HepG2 (cell line): ENCODE measurements around the gene NMBR. TPM values are rescaled to one million over a fixed set of nuclear protein-coding genes. Genes with fewer than 3 reads are reported as not detected.

ENCODE experiments used
- ATAC-seq: fragments of 200-7000 bp; cut with Tn5 transposase; 3 replicates; pipeline ENCODE4 v1.9.1; 2020; ENCODE audit warnings: mild to moderate bottlenecking, moderate library complexity
- BruUV-seq: library from RNA; stranded (reverse); fragments of 400-500 nt; replicated peaks from 2 replicates; lab custom pipeline; 2021; lab: Mats Ljungman, UMichigan
- CTCF ChIA-PET: fragments of 300-600 bp; formaldehyde crosslinking; extraction: SDS; loops from one replicate; lab custom pipeline; 2021; ENCODE audit warnings: low total read pairs, inconsistent platforms, low intra/inter-chr PET ratio; lab: Yijun Ruan, JAX
- POLR2A ChIA-PET: fragments of 350-600 bp; sonication (Branson Sonifier 250); formaldehyde crosslinking; loops from one replicate; lab custom pipeline; 2020; ENCODE audit warnings: antibody characterized with exemption, inconsistent platforms; lab: Yijun Ruan, JAX
- DNase-seq: peaks from one replicate; pipeline ENCODE4 v3.0.0-alpha.2; 2015; ENCODE audit warnings: low spot score
- FAIRE-seq: peaks from 3 replicates; lab custom pipeline; 2011; peaks lifted over from hg19 to GRCh38; lab: Jason Lieb, UNC
- H2AFZ ChIP-seq: one replicate; pipeline ENCODE4 v1.6.1; 2011; ENCODE audit warnings: low read length, inconsistent platforms
- H3K27ac ChIP-seq: fragments of 300-600 bp; 3 replicates; pipeline ENCODE4 v1.8.0; 2011; ENCODE audit warnings: mixed run types, mild to moderate bottlenecking, mixed read lengths, low read length, inconsistent platforms; ENCODE audit not compliant: insufficient read depth; ENCODE audit errors: extremely low read length
- H3K27me3 ChIP-seq, 2 experiments: fragments of 200-600 bp in 1 of 2; 2 replicates in 1 of 2; 3 replicates in 1 of 2; pipeline versions ENCODE4 v1.6.0 to v1.8.0; 2011; ENCODE audit warnings: low read length in 2 of 2, mild to moderate bottlenecking in 2 of 2, moderate library complexity in 2 of 2, inconsistent platforms in 1 of 2; ENCODE audit not compliant: insufficient read depth in 2 of 2, control insufficient read depth in 1 of 2
- H3K36me3 ChIP-seq, 2 experiments: fragments of 200-600 bp in 1 of 2; replicated peaks in 1 of 2; 2 replicates in 1 of 2; 3 replicates in 1 of 2; pipeline versions ENCODE4 v1.5.1 to v1.8.0; 2011; ENCODE audit warnings: low read length in 2 of 2, inconsistent platforms in 1 of 2; ENCODE audit not compliant: insufficient read depth in 2 of 2, control insufficient read depth in 1 of 2
- H3K4me1 ChIP-seq: 2 replicates; pipeline ENCODE4 v1.5.1; 2012; ENCODE audit warnings: low read length, inconsistent platforms; ENCODE audit not compliant: insufficient read depth
- H3K4me2 ChIP-seq: 2 replicates; pipeline ENCODE4 v1.6.0; 2011; ENCODE audit warnings: low read depth, low read length, inconsistent platforms
- H3K4me3 ChIP-seq, 3 experiments: fragments of 200-600 bp in 1 of 3; sonication (generic), shearing (Covaris generic) in 1 of 3; replicated peaks in 1 of 3; 2 replicates each; pipeline ENCODE4 v1.5.1; 2011 to 2016; ENCODE audit warnings: low read length in 3 of 3, inconsistent platforms in 2 of 3, low read depth in 2 of 3, mild to moderate bottlenecking in 2 of 3, control low read depth in 1 of 3, mixed read lengths in 1 of 3; ENCODE audit not compliant: insufficient read depth in 1 of 3
- H3K79me2 ChIP-seq: one replicate; pipeline ENCODE4 v1.6.1; 2011; ENCODE audit warnings: low read length, inconsistent platforms; ENCODE audit not compliant: insufficient read depth
- H3K9ac ChIP-seq: 2 replicates; pipeline ENCODE4 v1.6.0; 2011; ENCODE audit warnings: mild to moderate bottlenecking, low read depth, low read length, inconsistent platforms; ENCODE audit not compliant: insufficient read depth
- H3K9me3 ChIP-seq: 2 replicates; pipeline ENCODE4 v1.5.1; 2012; ENCODE audit warnings: mild to moderate bottlenecking, low read length
- H4K20me1 ChIP-seq: 2 replicates; pipeline ENCODE4 v1.6.0; 2011; ENCODE audit warnings: inconsistent platforms, mild to moderate bottlenecking, low read length, moderate library complexity; ENCODE audit not compliant: insufficient read depth
- EED ChIP-seq: sonication (generic); formaldehyde crosslinking; IDR thresholded peaks from 2 replicates; pipeline ENCODE4 v1.5.0; 2020; ENCODE audit warnings: mild to moderate bottlenecking, missing genetic modification reagents
- ZFP90 ChIP-seq: sonication (generic); formaldehyde crosslinking; IDR thresholded peaks from 2 replicates; pipeline ENCODE4 v1.8.0; 2022; ENCODE audit warnings: missing genetic modification reagents, mild to moderate bottlenecking, inconsistent platforms, borderline replicate concordance
- ZNF615 ChIP-seq: sonication (generic); formaldehyde crosslinking; IDR thresholded peaks from 2 replicates; pipeline ENCODE4 v1.5.0; 2020; ENCODE audit warnings: mild to moderate bottlenecking, missing genetic modification reagents, borderline replicate concordance
- ZNF703 ChIP-seq: sonication (generic); formaldehyde crosslinking; IDR thresholded peaks from 2 replicates; pipeline ENCODE4 v1.5.1; 2020; ENCODE audit warnings: missing genetic modification reagents, mild to moderate bottlenecking, moderate library complexity, borderline replicate concordance
- ZNF780A ChIP-seq: sonication (generic); formaldehyde crosslinking; IDR thresholded peaks from 2 replicates; pipeline ENCODE4 v1.8.0; 2022; ENCODE audit warnings: mild to moderate bottlenecking, missing genetic modification reagents, moderate library complexity
- WGBS: methylation state at CpG from one replicate; pipeline ENCODE4 v1.1.6; 2017; ENCODE audit warnings: low lambda C conversion rate; 5-methylcytosine and 5-hydroxymethylcytosine counted together
- in situ Hi-C: cut with HindIII; loops from 2 replicates; pipeline ENCODE4 v1.10.0; 2017; ENCODE audit warnings: low pct_unique_long_range_greater_than_20kb; ENCODE audit not compliant: extremely low pct_ligation_motif_present
- intact Hi-C: fragments of 100-400 bp; cut with micrococcal nuclease; formaldehyde crosslinking; loops from one replicate; pipeline ENCODE4 v1.10.0; 2022; ENCODE audit not compliant: unreplicated experiment
- polyA plus RNA-seq, 8 experiments: library from polyadenylated mRNA; depleted of rRNA in 3 of 8; stranded (reverse) in 7 of 8; unstranded in 1 of 8; fragments of >200 nt; fragmentation: Illumina TruSeq in 4 of 8; extraction: Trizol in 4 of 8; gene quantifications; 2 replicates each; pipeline versions ENCODE4 v1.2.1 to v1.2.3, GENCODE V29; 2011 to 2016; ENCODE audit warnings: low read depth in 4 of 8, missing spikeins in 1 of 8, mixed read lengths in 1 of 8; ENCODE audit not compliant: insufficient read depth in 1 of 8
- total RNA-seq, 5 experiments: library from RNA; depleted of rRNA; stranded (reverse); fragments of >200 nt; fragmentation: Illumina TruSeq; extraction: Trizol; gene quantifications; 2 replicates each; pipeline ENCODE4 v1.2.3, GENCODE V29; 2016; ENCODE audit warnings: low read depth in 1 of 5
- TF ChIP-seq, protein P1 (sequence below): sonication (generic); formaldehyde crosslinking; IDR thresholded peaks from 2 replicates; pipeline ENCODE4 v1.8.1; 2023; ENCODE audit warnings: mild to moderate bottlenecking, moderate library complexity, missing genetic modification reagents
- TF ChIP-seq, protein P2 (sequence below): sonication (generic); formaldehyde crosslinking; IDR thresholded peaks from 2 replicates; pipeline ENCODE4 v1.8.1; 2023; ENCODE audit warnings: missing genetic modification reagents, inconsistent platforms, borderline replicate concordance
- TF ChIP-seq, protein P3 (sequence below): fragments of 450-650 bp; IDR thresholded peaks from 2 replicates; pipeline ENCODE4 v1.6.1; 2016
- TF ChIP-seq, protein P4 (sequence below): sonication (generic); formaldehyde crosslinking; IDR thresholded peaks from 2 replicates; pipeline ENCODE4 v1.4.0; 2020; ENCODE audit warnings: missing genetic modification reagents

Gene NMBR
- total and polyA plus RNA-seq, 2 of the 13 experiments (the other 11 are each of a cell fraction or from before 2014, with no cell fraction given) = not detected

DNA sequence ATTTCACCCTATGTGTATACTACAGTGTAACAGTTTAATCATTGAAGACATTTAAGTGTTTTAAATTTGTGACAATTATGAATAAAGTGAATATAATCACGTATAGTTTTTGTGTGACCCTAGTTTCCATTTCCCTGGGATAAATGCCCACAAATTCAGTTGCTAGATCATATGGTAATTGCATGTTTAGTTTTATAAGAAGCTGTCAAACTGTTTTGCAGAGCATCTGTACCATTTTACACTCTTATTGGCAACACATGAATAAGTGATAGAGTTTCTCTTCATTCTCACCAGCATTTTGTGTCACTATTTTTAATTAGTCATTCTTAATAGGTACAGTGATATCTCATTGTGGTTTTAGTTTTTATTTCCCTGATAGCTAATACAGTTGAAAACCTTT, 7.4 kb upstream of the NMBR start (continued):
- TF ChIP-seq, protein P1, sequence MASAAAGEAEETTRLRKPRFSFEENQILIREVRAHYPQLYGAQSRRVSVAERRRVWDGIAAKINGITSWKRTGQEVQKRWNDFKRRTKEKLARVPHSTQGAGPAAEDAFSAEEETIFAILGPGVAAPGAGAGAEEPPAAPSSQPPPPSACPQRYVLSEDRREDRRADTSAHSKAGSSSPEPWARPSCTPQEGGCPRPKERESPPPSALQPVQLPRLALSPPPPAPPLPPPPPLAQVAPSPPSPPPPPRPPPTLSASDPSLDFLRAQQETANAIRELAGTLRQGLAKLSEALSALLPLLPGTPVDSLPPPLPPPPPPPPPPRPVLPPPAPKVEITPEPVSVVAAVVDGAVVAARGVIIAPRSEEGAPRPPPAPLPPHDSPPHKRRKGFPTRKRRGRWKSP (CRISPR knock-in tag) = no peak
- TF ChIP-seq ZNF615 (CRISPR knock-in tag) (no peak), ZFP90 (CRISPR knock-in tag) (no peak), ZNF703 (CRISPR knock-in tag) (no peak), ZNF780A (CRISPR knock-in tag) (no peak)
- TF ChIP-seq, protein P2, sequence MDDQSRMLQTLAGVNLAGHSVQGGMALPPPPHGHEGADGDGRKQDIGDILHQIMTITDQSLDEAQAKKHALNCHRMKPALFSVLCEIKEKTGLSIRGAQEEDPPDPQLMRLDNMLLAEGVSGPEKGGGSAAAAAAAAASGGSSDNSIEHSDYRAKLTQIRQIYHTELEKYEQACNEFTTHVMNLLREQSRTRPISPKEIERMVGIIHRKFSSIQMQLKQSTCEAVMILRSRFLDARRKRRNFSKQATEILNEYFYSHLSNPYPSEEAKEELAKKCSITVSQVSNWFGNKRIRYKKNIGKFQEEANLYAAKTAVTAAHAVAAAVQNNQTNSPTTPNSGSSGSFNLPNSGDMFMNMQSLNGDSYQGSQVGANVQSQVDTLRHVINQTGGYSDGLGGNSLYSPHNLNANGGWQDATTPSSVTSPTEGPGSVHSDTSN = no peak
- TF ChIP-seq, protein P3, sequence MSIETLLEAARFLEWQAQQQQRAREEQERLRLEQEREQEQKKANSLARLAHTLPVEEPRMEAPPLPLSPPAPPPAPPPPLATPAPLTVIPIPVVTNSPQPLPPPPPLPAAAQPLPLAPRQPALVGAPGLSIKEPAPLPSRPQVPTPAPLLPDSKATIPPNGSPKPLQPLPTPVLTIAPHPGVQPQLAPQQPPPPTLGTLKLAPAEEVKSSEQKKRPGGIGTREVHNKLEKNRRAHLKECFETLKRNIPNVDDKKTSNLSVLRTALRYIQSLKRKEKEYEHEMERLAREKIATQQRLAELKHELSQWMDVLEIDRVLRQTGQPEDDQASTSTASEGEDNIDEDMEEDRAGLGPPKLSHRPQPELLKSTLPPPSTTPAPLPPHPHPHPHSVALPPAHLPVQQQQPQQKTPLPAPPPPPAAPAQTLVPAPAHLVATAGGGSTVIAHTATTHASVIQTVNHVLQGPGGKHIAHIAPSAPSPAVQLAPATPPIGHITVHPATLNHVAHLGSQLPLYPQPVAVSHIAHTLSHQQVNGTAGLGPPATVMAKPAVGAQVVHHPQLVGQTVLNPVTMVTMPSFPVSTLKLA = no peak

DNA sequence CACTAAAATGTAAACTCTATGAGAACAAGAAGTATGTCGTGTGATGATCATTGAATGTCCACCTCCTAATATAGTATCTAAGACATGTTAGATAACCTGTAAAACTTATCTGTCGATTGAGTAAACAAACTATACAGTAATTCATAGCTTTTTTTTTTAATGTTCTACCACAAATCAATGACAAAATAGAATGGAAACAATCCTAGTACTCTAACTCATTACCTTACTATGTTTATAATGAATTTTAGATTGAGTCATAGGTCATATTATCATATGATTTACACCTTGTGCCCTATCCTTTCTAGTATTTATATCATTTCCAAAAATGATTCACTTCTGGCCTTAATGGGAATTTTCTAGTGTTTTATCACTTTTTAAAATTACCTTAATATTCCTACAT, 6.3 kb upstream of the NMBR start:
- H3K9ac ChIP-seq = no peak overlapping the region
- H3K4me2 ChIP-seq = no peak overlapping the region
- peaks cover 15% of the 10 kb centered on the region for H4K20me1 ChIP-seq
- peaks cover 24% of the 10 kb centered on the region for H3K4me1 ChIP-seq
- ChIA-PET CTCF (no interaction called here), POLR2A (no interaction called here)
- H3K9me3 ChIP-seq = no peaks in the 10 kb centered on the region
- no peak overlapping the region for H3K4me3 ChIP-seq
- FAIRE-seq (no peak), DNase-seq (no peak), ATAC-seq (no peak)
- no peak overlapping the region for H2AFZ ChIP-seq
- WGBS = 96% methylated on average over 2 of the region's 2 CpGs
- no TSS peak for BruUV-seq
- H3K27ac ChIP-seq = no peak overlapping the region
- peaks cover 97% of the 10 kb centered on the region for H3K79me2 ChIP-seq
- peaks cover 0 to 13% of the 10 kb centered on the region in 2 experiments; a peak in 2 of 5 replicates for H3K36me3 ChIP-seq
- intact Hi-C loops = no loop called here
- in situ Hi-C loops = no loop called here
- TF ChIP-seq EED (CRISPR knock-in tag) = no peak
- TF ChIP-seq, protein P4, sequence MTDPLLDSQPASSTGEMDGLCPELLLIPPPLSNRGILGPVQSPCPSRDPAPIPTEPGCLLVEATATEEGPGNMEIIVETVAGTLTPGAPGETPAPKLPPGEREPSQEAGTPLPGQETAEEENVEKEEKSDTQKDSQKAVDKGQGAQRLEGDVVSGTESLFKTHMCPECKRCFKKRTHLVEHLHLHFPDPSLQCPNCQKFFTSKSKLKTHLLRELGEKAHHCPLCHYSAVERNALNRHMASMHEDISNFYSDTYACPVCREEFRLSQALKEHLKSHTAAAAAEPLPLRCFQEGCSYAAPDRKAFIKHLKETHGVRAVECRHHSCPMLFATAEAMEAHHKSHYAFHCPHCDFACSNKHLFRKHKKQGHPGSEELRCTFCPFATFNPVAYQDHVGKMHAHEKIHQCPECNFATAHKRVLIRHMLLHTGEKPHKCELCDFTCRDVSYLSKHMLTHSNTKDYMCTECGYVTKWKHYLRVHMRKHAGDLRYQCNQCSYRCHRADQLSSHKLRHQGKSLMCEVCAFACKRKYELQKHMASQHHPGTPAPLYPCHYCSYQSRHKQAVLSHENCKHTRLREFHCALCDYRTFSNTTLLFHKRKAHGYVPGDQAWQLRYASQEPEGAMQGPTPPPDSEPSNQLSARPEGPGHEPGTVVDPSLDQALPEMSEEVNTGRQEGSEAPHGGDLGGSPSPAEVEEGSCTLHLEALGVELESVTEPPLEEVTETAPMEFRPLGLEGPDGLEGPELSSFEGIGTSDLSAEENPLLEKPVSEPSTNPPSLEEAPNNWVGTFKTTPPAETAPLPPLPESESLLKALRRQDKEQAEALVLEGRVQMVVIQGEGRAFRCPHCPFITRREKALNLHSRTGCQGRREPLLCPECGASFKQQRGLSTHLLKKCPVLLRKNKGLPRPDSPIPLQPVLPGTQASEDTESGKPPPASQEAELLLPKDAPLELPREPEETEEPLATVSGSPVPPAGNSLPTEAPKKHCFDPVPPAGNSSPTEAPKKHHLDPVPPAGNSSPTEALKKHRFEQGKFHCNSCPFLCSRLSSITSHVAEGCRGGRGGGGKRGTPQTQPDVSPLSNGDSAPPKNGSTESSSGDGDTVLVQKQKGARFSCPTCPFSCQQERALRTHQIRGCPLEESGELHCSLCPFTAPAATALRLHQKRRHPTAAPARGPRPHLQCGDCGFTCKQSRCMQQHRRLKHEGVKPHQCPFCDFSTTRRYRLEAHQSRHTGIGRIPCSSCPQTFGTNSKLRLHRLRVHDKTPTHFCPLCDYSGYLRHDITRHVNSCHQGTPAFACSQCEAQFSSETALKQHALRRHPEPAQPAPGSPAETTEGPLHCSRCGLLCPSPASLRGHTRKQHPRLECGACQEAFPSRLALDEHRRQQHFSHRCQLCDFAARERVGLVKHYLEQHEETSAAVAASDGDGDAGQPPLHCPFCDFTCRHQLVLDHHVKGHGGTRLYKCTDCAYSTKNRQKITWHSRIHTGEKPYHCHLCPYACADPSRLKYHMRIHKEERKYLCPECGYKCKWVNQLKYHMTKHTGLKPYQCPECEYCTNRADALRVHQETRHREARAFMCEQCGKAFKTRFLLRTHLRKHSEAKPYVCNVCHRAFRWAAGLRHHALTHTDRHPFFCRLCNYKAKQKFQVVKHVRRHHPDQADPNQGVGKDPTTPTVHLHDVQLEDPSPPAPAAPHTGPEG (CRISPR knock-in tag) = no peak
- TF ChIP-seq, all 625 proteins: peak for 0
- H3K27me3 ChIP-seq = no peaks in the 10 kb centered on the region
